WTC11 (cell line): ENCODE measurements around the gene IL2RA.

Experiments
- CREB1 ChIP-seq: sonication (generic); formaldehyde crosslinking; IDR thresholded peaks from 2 replicates; pipeline ENCODE4 v1.8.0; 2023; ENCODE audit warnings: mild to moderate bottlenecking, missing genetic modification reagents
- ETV6 ChIP-seq: sonication (generic); formaldehyde crosslinking; IDR thresholded peaks from 2 replicates; pipeline ENCODE4 v1.8.1; 2022; ENCODE audit warnings: mild to moderate bottlenecking, missing genetic modification reagents
- KAT7 ChIP-seq: sonication (generic); formaldehyde crosslinking; IDR thresholded peaks from 2 replicates; pipeline ENCODE4 v1.8.1; 2023; ENCODE audit warnings: missing genetic modification reagents, mild to moderate bottlenecking, borderline replicate concordance
- MXD4 ChIP-seq: fragments of 250-450 bp; sonication (Bioruptor Pico); IDR thresholded peaks from 2 replicates; pipeline ENCODE4 v1.8.0; 2021; ENCODE audit warnings: mild to moderate bottlenecking, moderate library complexity, borderline replicate concordance
- SP1 ChIP-seq: sonication (generic); formaldehyde crosslinking; conservative IDR thresholded peaks from 2 replicates; pipeline ENCODE4 v1.8.1; 2022; ENCODE audit warnings: missing genetic modification reagents
- TF ChIP-seq, protein P1 (sequence below): sonication (generic); formaldehyde crosslinking; IDR thresholded peaks from 2 replicates; pipeline ENCODE4 v1.8.0; 2022; ENCODE audit warnings: mild to moderate bottlenecking, missing genetic modification reagents
- TF ChIP-seq, protein P2 (sequence below): fragments of 200-600 bp; IDR thresholded peaks from 2 replicates; pipeline ENCODE4 v1.8.0; 2022; ENCODE audit warnings: antibody characterized with exemption

DNA sequence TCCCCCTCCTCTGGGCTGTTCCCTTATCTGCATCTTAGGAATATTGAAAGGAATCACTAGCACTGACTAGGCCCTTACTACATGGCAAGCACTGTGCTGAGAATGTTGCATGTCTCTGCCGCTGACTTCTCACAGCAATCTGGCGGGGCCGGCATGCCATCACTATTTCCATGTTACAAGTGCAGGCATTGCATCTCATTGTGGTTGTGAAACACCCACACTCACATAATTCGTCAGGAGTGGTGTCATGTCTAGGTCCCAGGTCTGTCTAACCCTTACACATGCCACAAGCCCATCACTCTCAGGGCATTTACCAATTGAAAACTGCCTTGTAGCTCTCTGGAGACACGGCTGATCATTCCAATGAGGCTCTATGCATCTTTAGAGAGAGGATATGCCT is 8.5 kb upstream of the IL2RA start:
- TF ChIP-seq ETV6 (CRISPR knock-in tag) (no peak), MXD4 (no peak), CREB1 (CRISPR knock-in tag) (no peak), SP1 (CRISPR knock-in tag) (no peak), KAT7 (CRISPR knock-in tag) (no peak)
- TF ChIP-seq, protein P1, sequence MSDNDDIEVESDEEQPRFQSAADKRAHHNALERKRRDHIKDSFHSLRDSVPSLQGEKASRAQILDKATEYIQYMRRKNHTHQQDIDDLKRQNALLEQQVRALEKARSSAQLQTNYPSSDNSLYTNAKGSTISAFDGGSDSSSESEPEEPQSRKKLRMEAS (CRISPR knock-in tag), result no peak
- TF ChIP-seq, protein P2, sequence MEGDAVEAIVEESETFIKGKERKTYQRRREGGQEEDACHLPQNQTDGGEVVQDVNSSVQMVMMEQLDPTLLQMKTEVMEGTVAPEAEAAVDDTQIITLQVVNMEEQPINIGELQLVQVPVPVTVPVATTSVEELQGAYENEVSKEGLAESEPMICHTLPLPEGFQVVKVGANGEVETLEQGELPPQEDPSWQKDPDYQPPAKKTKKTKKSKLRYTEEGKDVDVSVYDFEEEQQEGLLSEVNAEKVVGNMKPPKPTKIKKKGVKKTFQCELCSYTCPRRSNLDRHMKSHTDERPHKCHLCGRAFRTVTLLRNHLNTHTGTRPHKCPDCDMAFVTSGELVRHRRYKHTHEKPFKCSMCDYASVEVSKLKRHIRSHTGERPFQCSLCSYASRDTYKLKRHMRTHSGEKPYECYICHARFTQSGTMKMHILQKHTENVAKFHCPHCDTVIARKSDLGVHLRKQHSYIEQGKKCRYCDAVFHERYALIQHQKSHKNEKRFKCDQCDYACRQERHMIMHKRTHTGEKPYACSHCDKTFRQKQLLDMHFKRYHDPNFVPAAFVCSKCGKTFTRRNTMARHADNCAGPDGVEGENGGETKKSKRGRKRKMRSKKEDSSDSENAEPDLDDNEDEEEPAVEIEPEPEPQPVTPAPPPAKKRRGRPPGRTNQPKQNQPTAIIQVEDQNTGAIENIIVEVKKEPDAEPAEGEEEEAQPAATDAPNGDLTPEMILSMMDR, result no peak
